PC-3 (cell line): ENCODE results near the gene GATD1. TPM values are rescaled to one million over a fixed set of nuclear protein-coding genes. Genes with fewer than 3 reads are reported as not detected.

Source experiments
- ATAC-seq: fragments of 200-7000 bp; cut with Tn5 transposase; 2 replicates; pipeline ENCODE4 v1.9.1; 2020; ENCODE audit warnings: mild to moderate bottlenecking, moderate library complexity
- BruUV-seq: library from RNA; stranded (reverse); fragments of 400-500 nt; replicated peaks from 2 replicates; lab custom pipeline; 2021; lab: Mats Ljungman, UMichigan
- CTCF ChIA-PET: fragments of 300-600 bp; sonication (Branson Sonifier 250); formaldehyde crosslinking; loops from one replicate; lab custom pipeline; 2022; ENCODE audit warnings: antibody characterized with exemption; lab: Charles Lee
- POLR2A ChIA-PET: fragments of 300-600 bp; sonication (Branson Sonifier 250); formaldehyde crosslinking; loops from one replicate; lab custom pipeline; 2022; ENCODE audit warnings: antibody characterized with exemption; ENCODE audit not compliant: unreplicated experiment; lab: Charles Lee
- DNase-seq: peaks from one replicate; pipeline ENCODE4 v3.0.0-alpha.2; 2015
- H2AFZ ChIP-seq: fragments of 300-600 bp; sonication (generic); 2 replicates; pipeline ENCODE4 v1.6.0; 2016; ENCODE audit warnings: antibody characterized with exemption, low read length
- H3F3A ChIP-seq: fragments of 300-600 bp; sonication (generic); one replicate; pipeline ENCODE4 v1.6.0; 2017; ENCODE audit warnings: antibody characterized with exemption, low read length, control low read depth, mild to moderate bottlenecking; ENCODE audit not compliant: unreplicated experiment
- H3K27ac ChIP-seq: fragments of 300-600 bp; sonication (generic); 2 replicates; pipeline ENCODE4 v1.5.1; 2016; ENCODE audit warnings: mild to moderate bottlenecking, low read length
- H3K27me3 ChIP-seq: fragments of 300-600 bp; sonication (generic); 2 replicates; pipeline ENCODE4 v1.6.1; 2016; ENCODE audit warnings: low read length, mixed read lengths
- H3K36me3 ChIP-seq: fragments of 300-600 bp; sonication (generic); 2 replicates; pipeline ENCODE4 v1.6.1; 2016; ENCODE audit warnings: low read depth, mixed run types, low read length, mixed read lengths
- H3K4me1 ChIP-seq: fragments of 300-600 bp; sonication (generic); 2 replicates; pipeline ENCODE4 v1.5.1; 2016; ENCODE audit warnings: low read length; ENCODE audit not compliant: insufficient read depth
- H3K4me2 ChIP-seq: fragments of 300-600 bp; sonication (generic); 2 replicates; pipeline ENCODE4 v1.6.0; 2016; ENCODE audit warnings: low read length
- H3K4me3 ChIP-seq: fragments of 300-600 bp; sonication (generic); 2 replicates; pipeline ENCODE4 v1.5.1; 2016; ENCODE audit warnings: mild to moderate bottlenecking, low read length, mixed read lengths
- H3K79me2 ChIP-seq: fragments of 300-600 bp; sonication (generic); 2 replicates; pipeline ENCODE4 v1.6.1; 2017; ENCODE audit warnings: low read length, mixed read lengths
- H3K9ac ChIP-seq: fragments of 300-600 bp; sonication (generic); 2 replicates; pipeline ENCODE4 v1.6.0; 2016; ENCODE audit warnings: mild to moderate bottlenecking, low read length
- H3K9me2 ChIP-seq: fragments of 300-600 bp; sonication (generic); replicated peaks from 2 replicates; pipeline ENCODE4 v1.6.1; 2016; ENCODE audit warnings: mixed run types, low read length, mixed read lengths
- H3K9me3 ChIP-seq: fragments of 300-600 bp; sonication (generic); 2 replicates; pipeline ENCODE4 v1.6.1; 2016; ENCODE audit warnings: low read length, mixed read lengths
- H4K20me1 ChIP-seq: fragments of 300-600 bp; sonication (generic); 2 replicates; pipeline ENCODE4 v1.6.1; 2016; ENCODE audit warnings: low read length, mixed read lengths
- EZH2 ChIP-seq: fragments of 300-600 bp; sonication (generic); IDR thresholded peaks from one replicate; pipeline ENCODE4 v1.6.1; 2017; ENCODE audit warnings: antibody characterized with exemption, mild to moderate bottlenecking, low read length; ENCODE audit not compliant: unreplicated experiment
- EZH2phosphoT487 ChIP-seq: fragments of 300-600 bp; sonication (generic); IDR thresholded peaks from 2 replicates; pipeline ENCODE4 v1.6.1; 2018; ENCODE audit warnings: mild to moderate bottlenecking, antibody characterized with exemption, low read length, borderline replicate concordance
- intact Hi-C: fragments of 100-400 bp; cut with micrococcal nuclease; formaldehyde crosslinking; loops from 2 replicates; pipeline ENCODE4 v1.9.0; 2023
- total RNA-seq: library from RNA; depleted of rRNA; stranded (reverse); fragments of >200 nt; gene quantifications from 2 replicates; pipeline ENCODE4 v1.2.3, GENCODE V29; 2014
- TF ChIP-seq, protein P1 (sequence below): fragments of 300-600 bp; sonication (generic); conservative IDR thresholded peaks from 2 replicates; pipeline ENCODE4 v1.5.1; 2017; ENCODE audit warnings: antibody characterized with exemption, low read depth, mild to moderate bottlenecking, low read length

GATD1 gene
- total RNA-seq, 1 experiment from 2014 or later = 39.7 TPM

DNA sequence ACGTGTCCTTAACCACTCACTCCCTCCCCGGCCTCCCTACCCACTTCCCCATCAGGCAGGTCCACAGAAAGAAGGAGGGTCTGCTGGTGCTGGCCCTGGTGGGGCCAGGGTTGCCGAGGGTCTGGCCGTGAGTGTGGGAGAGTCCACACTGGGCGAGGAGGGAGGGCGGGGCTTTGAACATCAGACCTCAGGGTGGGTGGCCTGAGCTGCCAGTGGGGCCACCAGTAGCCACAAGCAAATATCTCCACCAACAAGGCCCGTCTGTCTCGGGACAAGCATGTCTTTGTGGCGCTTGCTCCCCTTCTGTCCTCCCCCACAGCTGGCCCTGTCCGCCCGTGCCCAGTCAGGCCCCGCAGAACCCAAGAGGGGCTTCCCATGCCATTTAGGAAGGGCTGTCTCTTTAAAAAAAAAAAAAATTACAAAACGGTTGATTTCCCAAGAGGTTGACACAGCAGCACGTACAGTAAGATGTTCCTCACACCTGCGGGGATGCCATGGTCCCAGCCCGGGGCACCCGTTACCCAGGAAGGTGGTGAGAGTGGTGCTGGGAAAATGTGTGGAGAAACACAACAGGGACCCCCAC is 47.7 kb downstream of the GATD1 start:
- no peaks in the 10 kb centered on the region for H4K20me1 ChIP-seq
- no peak overlapping the region for H3K4me3 ChIP-seq
- H3K9me2 ChIP-seq = no peaks in the 10 kb centered on the region
- no peak overlapping the region for H2AFZ ChIP-seq
- H3K79me2 ChIP-seq = no peaks in the 10 kb centered on the region
- no peak for ATAC-seq
- no peak for TF ChIP-seq EZH2
- no peak for TF ChIP-seq EZH2phosphoT487
- TF ChIP-seq, protein P1, sequence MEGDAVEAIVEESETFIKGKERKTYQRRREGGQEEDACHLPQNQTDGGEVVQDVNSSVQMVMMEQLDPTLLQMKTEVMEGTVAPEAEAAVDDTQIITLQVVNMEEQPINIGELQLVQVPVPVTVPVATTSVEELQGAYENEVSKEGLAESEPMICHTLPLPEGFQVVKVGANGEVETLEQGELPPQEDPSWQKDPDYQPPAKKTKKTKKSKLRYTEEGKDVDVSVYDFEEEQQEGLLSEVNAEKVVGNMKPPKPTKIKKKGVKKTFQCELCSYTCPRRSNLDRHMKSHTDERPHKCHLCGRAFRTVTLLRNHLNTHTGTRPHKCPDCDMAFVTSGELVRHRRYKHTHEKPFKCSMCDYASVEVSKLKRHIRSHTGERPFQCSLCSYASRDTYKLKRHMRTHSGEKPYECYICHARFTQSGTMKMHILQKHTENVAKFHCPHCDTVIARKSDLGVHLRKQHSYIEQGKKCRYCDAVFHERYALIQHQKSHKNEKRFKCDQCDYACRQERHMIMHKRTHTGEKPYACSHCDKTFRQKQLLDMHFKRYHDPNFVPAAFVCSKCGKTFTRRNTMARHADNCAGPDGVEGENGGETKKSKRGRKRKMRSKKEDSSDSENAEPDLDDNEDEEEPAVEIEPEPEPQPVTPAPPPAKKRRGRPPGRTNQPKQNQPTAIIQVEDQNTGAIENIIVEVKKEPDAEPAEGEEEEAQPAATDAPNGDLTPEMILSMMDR = no peak
- ChIA-PET POLR2A (no interaction called here), CTCF (no interaction called here)
- peaks cover 8% of the 10 kb centered on the region for H3F3A ChIP-seq
- H3K27ac ChIP-seq = no peak overlapping the region
- H3K4me2 ChIP-seq = no peak overlapping the region
- no TSS peak for BruUV-seq
- no peak overlapping the region for H3K9ac ChIP-seq
- H3K36me3 ChIP-seq = peaks cover 1% of the 10 kb centered on the region
- H3K27me3 ChIP-seq = no peaks in the 10 kb centered on the region
- DNase-seq = no peak
- H3K4me1 ChIP-seq = peaks cover 17% of the 10 kb centered on the region
- no peaks in the 10 kb centered on the region for H3K9me3 ChIP-seq
- intact Hi-C loops = no loop called here

DNA sequence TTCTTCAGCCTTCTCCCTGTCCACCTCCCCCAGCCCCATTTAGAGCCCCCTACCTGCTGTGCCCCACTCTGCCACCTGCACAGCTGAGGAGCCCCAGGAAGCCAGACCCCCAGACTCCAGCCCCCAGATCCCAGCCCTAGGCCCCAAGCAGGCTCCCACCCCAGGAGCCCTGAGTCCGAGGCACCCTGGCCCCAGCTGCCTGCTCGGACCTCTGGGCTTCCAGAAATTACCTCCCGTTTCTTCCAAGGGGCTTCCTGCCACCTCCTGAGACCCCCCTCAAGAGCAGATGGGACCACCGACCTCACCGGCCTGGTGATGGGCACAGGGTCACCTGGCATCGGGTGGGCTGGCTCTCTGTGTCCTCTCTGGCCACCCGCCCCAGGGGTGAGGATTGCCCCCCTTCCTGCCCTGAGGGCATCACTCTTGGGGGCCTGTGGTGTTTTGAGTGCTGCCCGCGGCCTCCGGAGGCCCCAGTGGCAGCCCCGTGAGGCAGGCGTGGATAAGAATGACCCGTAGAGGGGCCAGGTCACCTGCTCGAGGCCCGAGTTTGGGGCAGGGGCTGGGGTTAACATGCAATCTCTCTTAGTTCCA is 48.3 kb downstream of the GATD1 start:
- CTCF ChIA-PET = interaction anchor here (1.5 kb wide), 1 partner anchor 24 kb away, joined by 4 read pairs; no protein-coding TSS in a partner anchor
- ATAC-seq = no peak
- Histone ChIP-seq H3K9me2 (no peaks in the 10 kb centered on the region), H3F3A (peaks cover 8% of the 10 kb centered on the region), H4K20me1 (no peaks in the 10 kb centered on the region), H3K27me3 (no peaks in the 10 kb centered on the region), H3K4me2 (no peak overlapping the region), H3K9me3 (no peaks in the 10 kb centered on the region), H3K4me3 (no peak overlapping the region), H2AFZ (no peak overlapping the region), H3K4me1 (peaks cover 17% of the 10 kb centered on the region), H3K79me2 (no peaks in the 10 kb centered on the region), H3K36me3 (peaks cover 6% of the 10 kb centered on the region), H3K9ac (no peak overlapping the region), H3K27ac (no peak overlapping the region)
- DNase-seq = no peak
- no TSS peak for BruUV-seq
- POLR2A ChIA-PET = no interaction called here
- intact Hi-C loops = loop anchor here (1.0 kb wide), 1 partner anchor 33 kb away; no protein-coding TSS in a partner anchor
- TF ChIP-seq, protein P1 = no peak
- TF ChIP-seq EZH2 = no peak
- TF ChIP-seq EZH2phosphoT487 = no peak
